Stimulated activated memory B cell treated with anti-CD40 and anti-IgM and Interleukin-4, amounts not matched to agents 10 μg/mL and 1 μg/mL and 100 μg/mL, for 72 hours (primary cell): ENCODE results near the gene HOXD4.

ENCODE experiments used
- ATAC-seq: fragments of 150-1000 bp; cut with Tn5 transposase; 2 replicates; pipeline ENCODE4 v1.10.0; 2021
- H3K27ac Mint-ChIP-seq: one replicate; pipeline ENCODE4 v1.8.0; 2022; ENCODE audit warnings: mild to moderate bottlenecking, mixed read lengths
- H3K27me3 Mint-ChIP-seq: one replicate; pipeline ENCODE4 v1.8.0; 2022; ENCODE audit warnings: mixed read lengths
- H3K36me3 Mint-ChIP-seq: one replicate; pipeline ENCODE4 v1.8.0; 2022; ENCODE audit warnings: mixed read lengths
- H3K4me1 Mint-ChIP-seq: one replicate; pipeline ENCODE4 v1.8.0; 2022; ENCODE audit warnings: mixed read lengths
- H3K4me3 Mint-ChIP-seq: one replicate; pipeline ENCODE4 v1.8.0; 2022; ENCODE audit warnings: mild to moderate bottlenecking, moderate library complexity, mixed read lengths
- H3K9me3 Mint-ChIP-seq: one replicate; pipeline ENCODE4 v1.8.0; 2022; ENCODE audit warnings: mixed read lengths

The HOXD4 gene

DNA sequence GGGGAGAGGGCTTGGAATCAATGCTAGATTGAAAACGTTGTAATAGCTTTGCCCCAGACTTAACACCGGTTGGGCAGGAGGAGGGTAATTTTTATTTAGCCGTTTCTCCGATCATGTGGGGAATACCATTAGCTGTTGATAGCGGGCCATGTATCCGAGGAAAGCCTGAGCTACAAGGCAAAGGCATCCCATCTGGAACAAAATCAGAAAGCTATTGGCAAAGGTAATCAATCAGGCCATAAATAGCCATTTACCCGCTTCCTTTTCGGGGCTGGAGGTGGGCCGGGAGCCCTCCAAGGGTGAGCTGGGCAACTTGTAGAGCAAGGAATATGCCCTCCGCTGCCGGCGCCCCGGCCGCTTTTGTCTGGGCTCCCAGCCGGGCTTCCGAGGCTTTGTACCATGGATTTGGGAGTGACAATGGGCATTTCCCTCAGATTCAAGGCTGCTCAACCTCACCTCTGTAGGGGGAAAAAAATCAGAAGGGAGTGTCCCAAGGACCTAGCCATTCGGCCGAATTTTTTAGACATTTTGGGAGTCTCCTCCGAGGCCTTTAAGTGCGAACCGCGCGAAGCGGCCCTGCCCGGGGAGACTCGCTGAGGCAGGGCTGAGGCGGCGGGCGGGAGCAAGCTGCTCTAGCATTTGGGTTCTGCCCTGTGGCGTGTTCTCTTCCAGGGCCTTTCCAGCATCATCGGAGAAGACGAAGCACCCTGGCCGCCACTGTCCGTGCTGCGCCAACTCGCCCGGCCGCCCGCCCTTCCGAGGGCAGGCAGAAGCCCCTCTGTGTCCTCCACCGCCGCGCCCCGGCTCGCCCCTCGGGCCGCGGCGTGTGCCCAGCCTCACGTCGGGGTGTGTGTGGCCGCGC lies 29.9 kb upstream of the HOXD4 start:
- Mint-ChIP-seq H3K36me3 (no peaks in the 10 kb centered on the region), H3K27me3 (peaks cover 81% of the 10 kb centered on the region), H3K4me1 (peaks cover 7% of the 10 kb centered on the region), H3K4me3 (no peak overlapping the region), H3K9me3 (no peaks in the 10 kb centered on the region), H3K27ac (no peak overlapping the region)
- no peak for ATAC-seq

DNA sequence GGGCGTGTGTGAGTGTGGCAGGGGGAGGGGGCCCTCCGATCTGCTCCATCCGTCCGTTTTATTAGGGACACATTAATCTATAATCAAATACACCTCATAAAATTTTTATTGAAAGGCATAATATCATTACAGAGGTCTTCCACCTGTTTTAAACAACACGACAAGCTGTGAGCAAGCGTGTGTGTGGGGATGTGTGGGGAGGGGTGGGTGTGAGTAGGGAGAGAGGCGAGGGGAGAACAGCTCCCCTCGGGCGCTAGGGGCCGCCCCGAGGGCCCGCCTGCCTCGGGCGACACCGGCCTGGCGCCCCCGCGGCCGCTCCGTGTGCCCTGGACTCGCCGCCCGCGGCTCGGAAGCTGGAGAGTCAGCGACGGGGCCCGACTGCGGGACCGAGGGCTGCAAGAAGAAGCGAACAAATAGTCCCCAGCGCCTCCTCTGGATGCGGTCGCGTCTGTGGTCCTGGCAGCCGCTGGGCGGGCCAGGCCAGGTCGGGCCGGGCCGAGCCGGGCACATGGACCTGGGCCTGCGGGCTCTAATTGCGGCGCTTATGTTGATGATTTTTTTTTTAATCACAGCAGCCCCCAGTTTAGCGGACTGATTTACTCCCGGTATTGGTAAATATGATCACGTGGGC lies 29.2 kb upstream of the HOXD4 start:
- Mint-ChIP-seq H3K27me3 (peaks cover 81% of the 10 kb centered on the region), H3K4me1 (peaks cover 7% of the 10 kb centered on the region), H3K4me3 (no peak overlapping the region), H3K9me3 (no peaks in the 10 kb centered on the region), H3K27ac (no peak overlapping the region), H3K36me3 (no peaks in the 10 kb centered on the region)
- no peak for ATAC-seq

DNA sequence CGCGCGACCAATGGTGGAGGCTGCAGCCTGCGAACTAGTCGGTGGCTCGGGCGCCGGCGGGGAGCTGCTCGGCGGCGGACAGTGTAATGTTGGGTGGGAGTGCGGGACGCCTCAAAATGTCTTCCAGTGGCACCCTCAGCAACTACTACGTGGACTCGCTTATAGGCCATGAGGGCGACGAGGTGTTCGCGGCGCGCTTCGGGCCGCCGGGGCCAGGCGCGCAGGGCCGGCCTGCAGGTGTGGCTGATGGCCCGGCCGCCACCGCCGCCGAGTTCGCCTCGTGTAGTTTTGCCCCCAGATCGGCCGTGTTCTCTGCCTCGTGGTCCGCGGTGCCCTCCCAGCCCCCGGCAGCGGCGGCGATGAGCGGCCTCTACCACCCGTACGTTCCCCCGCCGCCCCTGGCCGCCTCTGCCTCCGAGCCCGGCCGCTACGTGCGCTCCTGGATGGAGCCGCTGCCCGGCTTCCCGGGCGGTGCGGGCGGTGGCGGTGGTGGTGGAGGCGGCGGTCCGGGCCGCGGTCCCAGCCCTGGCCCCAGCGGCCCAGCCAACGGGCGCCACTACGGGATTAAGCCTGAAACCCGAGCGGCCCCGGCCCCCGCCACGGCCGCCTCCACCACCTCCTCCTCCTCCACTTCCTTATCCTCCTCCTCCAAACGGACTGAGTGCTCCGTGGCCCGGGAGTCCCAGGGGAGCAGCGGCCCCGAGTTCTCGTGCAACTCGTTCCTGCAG lies 28.5 kb upstream of the HOXD4 start, which contains the start of gene HOXD9:
HOXD9 (plus strand) TSS at position 37 of the 728 bp plus-strand sequence; CDS start at position 87, 50 bp downstream.
- Mint-ChIP-seq H3K4me3 (no peak within 1 kb of the TSS), H3K27ac (no peak within 1 kb of the TSS), H3K36me3 (no peaks in the 10 kb centered on the region)

DNA sequence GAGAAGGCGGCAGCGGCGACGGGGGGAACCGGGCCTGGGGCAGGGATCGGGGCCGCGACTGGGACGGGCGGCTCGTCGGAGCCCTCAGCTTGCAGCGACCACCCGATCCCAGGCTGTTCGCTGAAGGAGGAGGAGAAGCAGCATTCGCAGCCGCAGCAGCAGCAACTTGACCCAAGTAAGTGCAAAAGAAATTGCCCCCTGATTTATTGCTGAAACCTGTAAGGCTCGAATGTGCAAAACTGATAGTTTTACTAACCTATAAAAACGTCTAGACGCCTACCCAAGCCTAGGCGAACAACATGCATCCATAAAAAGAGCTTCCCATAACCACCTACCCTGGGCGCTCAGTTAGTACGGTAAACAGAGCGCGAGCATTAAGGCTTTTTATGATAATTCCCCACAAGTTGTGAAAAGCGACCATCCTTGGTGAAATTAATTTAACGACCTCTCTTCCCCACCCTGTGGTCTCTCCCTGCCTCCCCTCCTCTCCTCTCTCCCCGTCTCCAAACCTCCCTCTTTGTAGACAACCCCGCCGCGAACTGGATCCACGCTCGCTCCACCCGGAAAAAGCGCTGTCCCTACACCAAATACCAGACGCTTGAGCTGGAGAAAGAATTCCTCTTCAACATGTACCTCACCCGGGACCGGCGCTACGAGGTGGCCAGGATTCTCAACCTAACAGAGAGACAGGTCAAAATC lies 27.8 kb upstream of the HOXD4 start:
- Mint-ChIP-seq H3K36me3 (no peaks in the 10 kb centered on the region), H3K27me3 (peaks cover 81% of the 10 kb centered on the region), H3K27ac (no peak overlapping the region), H3K4me3 (no peak overlapping the region), H3K4me1 (peaks cover 13% of the 10 kb centered on the region), H3K9me3 (no peaks in the 10 kb centered on the region)
- no peak for ATAC-seq

More for the DNA sequence above, 28.5 kb upstream of the HOXD4 start, which contains the start of gene HOXD9:
- ATAC-seq, result no peak
- Mint-ChIP-seq H3K9me3 (no peaks in the 10 kb centered on the region), H3K4me1 (peaks cover 7% of the 10 kb centered on the region), H3K27me3 (peaks cover 81% of the 10 kb centered on the region)

DNA sequence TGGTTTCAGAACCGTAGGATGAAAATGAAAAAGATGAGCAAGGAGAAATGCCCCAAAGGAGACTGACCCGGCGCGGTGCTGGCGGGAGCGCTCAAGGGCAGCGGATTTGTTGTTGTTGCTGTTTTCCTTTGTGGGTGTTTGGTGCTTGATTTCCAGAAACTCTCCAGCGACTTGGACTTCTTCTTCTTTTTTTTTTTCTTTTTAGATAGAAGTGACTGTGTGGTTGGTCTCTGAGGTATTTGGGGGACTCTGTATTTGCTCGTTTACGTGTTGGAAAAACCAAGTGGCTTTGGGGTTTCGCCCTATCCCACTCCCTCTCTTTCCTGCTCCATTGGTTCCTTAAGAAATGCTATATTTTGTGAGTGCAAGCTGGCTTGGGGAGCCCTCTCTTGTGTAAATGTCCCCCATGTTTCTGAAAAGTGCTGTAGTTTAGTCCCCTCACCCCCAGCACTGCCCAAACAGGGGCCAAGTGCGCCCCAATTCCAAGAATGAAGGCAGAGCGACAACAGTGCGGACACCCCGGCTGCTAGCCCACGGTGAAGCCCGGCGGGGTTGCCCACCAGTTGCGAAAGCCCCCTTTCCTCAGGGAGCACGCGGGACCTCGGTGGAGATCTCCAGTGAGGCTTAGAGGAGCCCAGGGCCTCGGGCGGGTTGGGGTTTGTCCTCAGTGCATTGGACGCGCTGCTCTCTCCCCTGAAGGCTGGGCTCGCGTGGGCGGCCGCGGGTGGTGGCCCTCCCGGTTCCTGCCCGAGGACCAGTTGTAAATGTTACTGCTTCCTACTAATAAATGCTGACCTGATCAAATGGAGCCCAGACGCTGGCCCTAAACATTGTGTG lies 27.0 kb upstream of the HOXD4 start:
- Mint-ChIP-seq H3K4me1 (peaks cover 13% of the 10 kb centered on the region), H3K36me3 (no peaks in the 10 kb centered on the region), H3K27me3 (peaks cover 81% of the 10 kb centered on the region), H3K9me3 (no peaks in the 10 kb centered on the region), H3K27ac (no peak overlapping the region), H3K4me3 (no peak overlapping the region)
- ATAC-seq, result no peak

DNA sequence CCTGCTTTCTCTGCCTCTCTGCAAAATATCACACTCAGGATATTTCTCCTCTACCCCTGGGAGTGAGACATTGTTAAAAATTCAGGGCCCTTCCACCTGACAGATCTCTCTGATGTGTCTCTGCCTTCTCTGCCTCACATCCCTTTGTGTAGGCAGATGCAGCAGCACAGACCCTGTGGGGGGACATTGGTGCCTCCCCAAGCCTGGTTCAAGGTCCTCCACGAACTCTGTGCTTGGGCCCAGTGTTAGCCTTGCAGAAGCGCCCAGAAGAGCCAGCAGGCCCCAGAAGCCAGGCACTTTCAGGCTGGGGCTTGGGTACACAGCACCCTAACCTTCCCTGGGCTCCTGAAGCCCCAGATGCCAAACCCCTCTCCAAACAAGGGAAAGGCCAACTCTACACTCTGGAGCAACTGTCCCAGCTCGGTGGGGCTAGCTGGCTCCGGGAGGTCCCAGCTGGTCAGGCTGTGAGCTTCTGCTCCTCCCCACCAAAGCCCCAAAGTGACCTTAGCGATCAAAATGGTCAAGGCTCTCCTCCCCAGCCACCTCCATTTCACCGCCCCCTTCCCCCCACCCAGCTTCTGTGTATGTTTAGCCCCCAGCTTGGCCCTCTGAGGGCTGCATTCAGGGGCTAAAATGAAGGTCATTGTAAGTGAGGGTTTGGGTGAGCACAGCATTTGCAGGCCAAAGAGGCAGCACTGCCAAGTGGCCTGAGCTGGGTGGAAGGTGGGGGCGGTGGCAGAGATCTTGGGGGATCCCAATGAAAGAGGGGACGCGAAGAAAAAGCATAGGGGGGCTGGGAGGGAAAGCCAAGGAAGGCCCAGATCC lies 26.2 kb upstream of the HOXD4 start:
- no peak for ATAC-seq
- H3K27me3 Mint-ChIP-seq, result peaks cover 73% of the 10 kb centered on the region
- no peaks in the 10 kb centered on the region for H3K9me3 Mint-ChIP-seq

DNA sequence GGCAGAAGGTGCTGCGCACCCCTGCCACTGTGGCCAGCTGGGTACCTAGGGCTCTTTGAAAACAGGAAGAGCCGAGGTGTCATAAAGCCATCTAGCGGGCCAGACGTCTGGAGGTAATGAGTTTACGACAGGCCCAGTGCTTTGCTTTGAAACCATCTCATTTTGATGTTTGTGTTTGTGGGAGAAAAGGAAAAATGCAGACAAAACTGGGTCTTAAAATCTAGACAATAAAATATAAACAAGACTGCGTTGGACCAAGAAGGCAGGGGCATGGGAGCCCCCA lies 25.6 kb upstream of the HOXD4 start:
- no peak for ATAC-seq
- Mint-ChIP-seq H3K4me3 (no peak overlapping the region), H3K27me3 (peaks cover 70% of the 10 kb centered on the region), H3K27ac (no peak overlapping the region), H3K4me1 (peaks cover 13% of the 10 kb centered on the region), H3K9me3 (no peaks in the 10 kb centered on the region), H3K36me3 (no peaks in the 10 kb centered on the region)

More for the DNA sequence above, 26.2 kb upstream of the HOXD4 start:
- H3K36me3 Mint-ChIP-seq, result no peaks in the 10 kb centered on the region
- H3K4me1 Mint-ChIP-seq, result peaks cover 13% of the 10 kb centered on the region
- H3K27ac Mint-ChIP-seq, result no peak overlapping the region
- no peak overlapping the region for H3K4me3 Mint-ChIP-seq

DNA sequence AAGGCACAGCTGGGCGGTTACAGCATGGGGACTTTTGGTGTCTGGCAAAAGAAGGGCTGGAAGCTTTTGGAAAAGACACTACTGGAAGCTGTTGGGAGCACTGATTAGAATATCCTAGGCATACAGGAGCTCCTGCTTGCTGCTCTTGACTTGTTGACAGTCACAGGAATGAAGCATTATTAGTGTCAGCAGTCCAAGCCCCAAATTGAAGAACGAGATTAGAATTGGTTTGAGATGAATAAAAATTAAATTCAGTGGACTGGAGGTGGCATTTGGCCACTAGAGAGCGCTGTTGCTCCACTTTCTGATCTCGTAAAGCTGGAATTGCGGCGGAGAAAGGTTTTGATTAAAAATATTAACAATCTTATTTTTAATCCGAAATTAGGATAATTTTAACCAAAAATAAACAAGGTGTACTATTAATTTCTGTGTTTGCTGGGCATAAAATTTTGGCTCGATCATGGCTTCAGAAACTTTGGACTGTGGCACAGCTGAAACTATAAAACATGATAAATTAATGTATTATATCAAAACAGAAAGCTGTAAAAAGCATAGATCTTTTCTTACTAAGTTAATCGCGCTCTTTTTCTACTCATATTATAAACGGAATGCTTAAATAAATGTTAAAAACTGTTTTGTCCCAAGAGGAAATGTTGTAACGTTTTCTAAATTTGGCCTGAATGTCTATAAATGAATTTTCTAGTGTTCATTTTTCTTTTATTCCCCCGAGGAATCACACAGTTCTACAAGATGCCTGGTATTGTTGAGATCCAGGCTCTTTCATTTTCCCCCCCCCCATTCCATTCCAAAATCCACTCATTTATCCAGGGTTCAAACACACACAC lies 24.2 kb upstream of the HOXD4 start:
- no peak overlapping the region for H3K27ac Mint-ChIP-seq
- peaks cover 75% of the 10 kb centered on the region for H3K27me3 Mint-ChIP-seq
- no peaks in the 10 kb centered on the region for H3K36me3 Mint-ChIP-seq
- H3K4me1 Mint-ChIP-seq, result peaks cover 15% of the 10 kb centered on the region
- ATAC-seq, result no peak
- no peak overlapping the region for H3K4me3 Mint-ChIP-seq
- H3K9me3 Mint-ChIP-seq, result no peaks in the 10 kb centered on the region

DNA sequence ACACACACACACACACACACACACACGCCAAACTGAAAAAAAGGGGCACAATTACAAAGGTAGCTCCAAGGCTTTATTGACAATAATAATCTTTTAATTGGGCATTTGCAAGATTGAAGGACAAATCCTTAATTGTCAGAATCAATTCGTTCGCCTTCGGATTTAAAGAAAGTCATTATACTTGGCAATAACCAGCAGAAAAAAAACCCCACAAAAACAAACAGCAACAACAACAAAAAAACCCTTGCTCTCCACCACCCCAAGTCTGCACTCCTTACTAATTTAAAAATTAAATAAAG lies 23.6 kb upstream of the HOXD4 start:
- Mint-ChIP-seq H3K27ac (no peak overlapping the region), H3K4me3 (no peak overlapping the region), H3K27me3 (peaks cover 81% of the 10 kb centered on the region), H3K36me3 (no peaks in the 10 kb centered on the region), H3K4me1 (peaks cover 20% of the 10 kb centered on the region), H3K9me3 (no peaks in the 10 kb centered on the region)
- no peak for ATAC-seq

DNA sequence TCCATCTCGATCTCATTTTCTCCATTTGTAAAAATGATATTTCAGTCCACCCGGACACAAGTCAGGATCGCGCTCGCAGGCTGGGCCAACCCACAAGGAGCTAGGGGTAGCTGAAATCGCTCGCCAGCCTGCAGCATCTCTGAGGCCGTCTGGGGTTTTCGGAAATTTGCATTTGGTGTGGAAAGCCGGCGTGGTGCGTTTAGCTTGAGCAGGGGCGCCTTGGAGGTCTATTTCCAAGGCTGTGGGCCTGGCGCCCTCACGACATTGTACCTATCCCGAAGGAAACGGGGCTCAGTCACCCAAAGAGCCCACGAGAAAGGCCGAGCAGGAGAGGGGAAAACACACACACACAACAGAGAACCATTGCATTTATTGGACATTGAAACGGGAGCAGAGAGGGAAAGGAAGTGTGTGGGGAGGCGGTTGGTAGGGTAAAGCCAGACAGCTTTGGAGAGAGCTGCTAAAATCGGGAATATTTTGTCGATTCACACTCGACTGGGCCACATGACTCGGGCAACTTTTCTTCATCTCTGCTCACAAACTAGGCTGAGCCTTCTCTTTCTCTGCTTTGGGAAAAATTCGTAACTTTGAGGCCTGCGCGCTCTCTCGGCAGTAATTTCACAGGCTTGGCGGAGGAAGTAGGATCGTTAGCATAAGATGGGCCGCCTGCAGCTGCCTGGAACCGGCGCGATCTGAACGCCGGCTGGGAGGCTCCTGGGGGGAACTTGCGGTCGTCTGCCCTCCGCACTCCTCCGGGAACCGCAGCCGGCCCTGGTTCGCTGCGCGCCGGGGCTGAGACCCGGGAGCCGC lies 23.0 kb upstream of the HOXD4 start:
- Mint-ChIP-seq H3K4me3 (no peak overlapping the region), H3K27me3 (peaks cover 87% of the 10 kb centered on the region), H3K4me1 (peaks cover 20% of the 10 kb centered on the region), H3K9me3 (no peaks in the 10 kb centered on the region), H3K36me3 (no peaks in the 10 kb centered on the region), H3K27ac (no peak overlapping the region)
- ATAC-seq, result no peak

DNA sequence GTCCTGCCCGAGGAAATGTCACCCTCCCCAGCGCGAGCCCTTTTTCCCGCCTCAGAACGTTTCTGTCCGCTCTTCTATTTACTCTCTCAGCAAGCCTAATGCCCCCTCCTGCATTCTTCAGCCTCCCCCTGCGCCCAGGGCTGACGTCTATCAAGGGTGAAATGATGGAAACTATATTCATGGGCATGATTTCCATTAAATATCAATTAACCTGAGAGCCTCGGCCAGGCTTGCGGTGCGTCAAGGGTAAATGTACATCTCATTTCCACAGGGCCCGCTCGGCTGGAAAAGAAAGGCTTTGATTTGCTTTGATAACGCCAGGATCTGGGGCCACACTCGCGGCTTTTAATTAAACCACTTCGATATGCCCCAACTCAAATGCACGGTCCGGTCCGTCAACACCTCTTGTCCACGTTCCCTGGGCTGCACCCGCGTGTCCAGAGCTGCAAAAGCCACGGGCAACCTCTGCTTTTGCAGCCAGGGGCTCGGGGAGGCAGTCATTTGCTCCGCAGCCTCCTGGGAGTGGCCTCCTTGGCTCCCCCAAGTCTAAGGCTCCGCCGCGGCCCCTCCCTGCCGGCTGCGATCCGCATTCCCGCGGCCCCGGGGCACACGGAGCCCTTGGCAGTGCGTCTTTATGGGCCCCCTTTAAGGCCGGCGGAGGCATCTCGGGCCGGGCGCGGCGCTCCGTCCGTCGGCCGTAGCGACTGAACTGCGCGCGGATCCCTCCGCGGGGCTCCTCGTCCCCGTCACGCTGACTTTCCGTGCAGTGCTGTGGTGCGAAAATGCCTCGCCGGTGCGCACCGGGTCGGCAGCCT lies 22.2 kb upstream of the HOXD4 start, which contains the start of gene HOXD8:
HOXD8 (plus strand) TSS at position 724 of the 815 bp plus-strand sequence. CDS start 662 bp downstream, outside the sequence.
- no peak for ATAC-seq
- Mint-ChIP-seq H3K27ac (no peak within 1 kb of the TSS), H3K36me3 (no peaks in the 10 kb centered on the region), H3K9me3 (no peaks in the 10 kb centered on the region), H3K27me3 (peaks cover 87% of the 10 kb centered on the region), H3K4me1 (peaks cover 20% of the 10 kb centered on the region), H3K4me3 (no peak within 1 kb of the TSS)

DNA sequence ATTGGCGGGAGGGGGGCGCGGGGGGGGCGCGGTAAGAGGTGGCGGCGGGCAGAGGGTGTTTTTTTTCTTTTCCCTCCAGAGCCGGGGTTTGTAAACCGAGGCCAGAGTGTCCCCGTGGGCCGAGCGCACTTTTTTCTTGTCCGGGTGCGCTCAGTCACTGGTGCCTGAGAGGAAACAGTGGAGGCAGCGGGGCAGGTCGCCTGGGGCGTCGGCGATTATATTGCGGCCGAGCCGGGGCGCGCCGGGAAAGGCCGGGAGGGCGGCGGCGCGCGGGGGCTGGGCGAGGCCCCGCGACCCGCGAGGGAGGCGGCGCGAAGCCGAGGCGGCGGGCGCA lies 21.6 kb upstream of the HOXD4 start:
- H3K27ac Mint-ChIP-seq, result no peak overlapping the region
- no peaks in the 10 kb centered on the region for H3K36me3 Mint-ChIP-seq
- H3K9me3 Mint-ChIP-seq, result no peaks in the 10 kb centered on the region
- H3K4me3 Mint-ChIP-seq, result no peak overlapping the region
- peaks cover 20% of the 10 kb centered on the region for H3K4me1 Mint-ChIP-seq
- ATAC-seq, result no peak
- H3K27me3 Mint-ChIP-seq, result peaks cover 83% of the 10 kb centered on the region
